ENCODE results near the gene PLOD2.

GRCh38 chr3:146078031-146078430 is 83.0 kb downstream of the PLOD2 start:
- TF ChIP-seq CREB1 (IDR thresholded peaks at IDR 0.05; ENCODE audit: low read depth) (no peak), EGR1 (IDR thresholded peaks at IDR 0.05) (no peak), NFIC (IDR thresholded peaks at IDR 0.05) (no peak), TAF1 (IDR thresholded peaks at IDR 0.05; ENCODE audit: low read depth) (no peak), EP300 (IDR thresholded peaks at IDR 0.05; ENCODE audit: borderline replicate concordance) (no peak), REST (IDR thresholded peaks at IDR 0.05; ENCODE audit: low read depth) (no peak), RAD21 (IDR thresholded peaks at IDR 0.05; ENCODE audit: low read depth) (no peak)
- TF ChIP-seq, protein P1, sequence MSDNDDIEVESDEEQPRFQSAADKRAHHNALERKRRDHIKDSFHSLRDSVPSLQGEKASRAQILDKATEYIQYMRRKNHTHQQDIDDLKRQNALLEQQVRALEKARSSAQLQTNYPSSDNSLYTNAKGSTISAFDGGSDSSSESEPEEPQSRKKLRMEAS (IDR thresholded peaks at IDR 0.05): no peak
